ENCODE data around the gene CAMSAP3. TPM values are rescaled to one million over a fixed set of nuclear protein-coding genes. Genes with fewer than 3 reads are reported as not detected.

Gene CAMSAP3
- total and polyA plus RNA-seq, 7 donors: 0.03 to 0.15 (median 0.09) TPM; not detected in 3

GRCh38 chr19:7578127-7578526, 17.5 kb upstream of the CAMSAP3 start:
- Histone ChIP-seq H3K4me3 (no peak overlapping the region), H3K4me1 (no peaks in the 10 kb centered on the region), H3K27ac (no peak overlapping the region), H3K36me3 (ENCODE audit: insufficient read depth in 1 of 2, low read depth in 1 of 2) (no peaks in the 10 kb centered on the region), H3K27me3 (ENCODE audit: insufficient read depth in 3 of 3, low read length in 2 of 3) (peaks cover 0 to 4% (median 3%) of the 10 kb centered on the region in 3 donors), H3K9me3 (no peaks in the 10 kb centered on the region)
- DNase-seq: no peak
- intact Hi-C loops (cut with DNase I): no loop called here
- no peak for TF ChIP-seq CTCF (IDR thresholded peaks at IDR 0.05)
- 53 to 57% (median 57%) methylated on average over 6 of the region's 6 CpGs for WGBS, 3 donors
- ATAC-seq: no peak

- Histone ChIP-seq H3K4me3 (no peak overlapping the region), H3K36me3 (ENCODE audit: insufficient read depth in 1 of 2, low read depth in 1 of 2) (no peaks in the 10 kb centered on the region), H3K27ac (no peak overlapping the region), H3K4me1 (no peaks in the 10 kb centered on the region), H3K9me3 (no peaks in the 10 kb centered on the region), H3K27me3 (ENCODE audit: insufficient read depth in 3 of 3, low read length in 2 of 3) (peaks cover 0 to 4% (median 3%) of the 10 kb centered on the region in 3 donors)
- WGBS, 3 donors: 58 to 74% (median 72%) methylated on average over 6 of the region's 6 CpGs
- DNase-seq (no peak), ATAC-seq (no peak)
- TF ChIP-seq CTCF (IDR thresholded peaks at IDR 0.05): no peak
- intact Hi-C loops (cut with DNase I): no loop called here
Observed at GRCh38 chr19:7579182-7579581, 16.5 kb upstream of the CAMSAP3 start.

- 48 to 57% (median 56%) methylated on average over 11 of the region's 11 CpGs for WGBS, 3 donors
- Histone ChIP-seq H3K27ac (no peak overlapping the region), H3K36me3 (ENCODE audit: insufficient read depth in 1 of 2, low read depth in 1 of 2) (no peaks in the 10 kb centered on the region), H3K4me3 (no peak overlapping the region), H3K27me3 (ENCODE audit: insufficient read depth in 3 of 3, low read length in 2 of 3) (peaks cover 0 to 4% (median 0%) of the 10 kb centered on the region in 3 donors), H3K9me3 (no peaks in the 10 kb centered on the region), H3K4me1 (no peaks in the 10 kb centered on the region)
- ATAC-seq: no peak
- intact Hi-C loops (cut with DNase I): no loop called here
- TF ChIP-seq CTCF (IDR thresholded peaks at IDR 0.05): no peak
- DNase-seq: no peak
Observed at GRCh38 chr19:7582446-7582845, 13.2 kb upstream of the CAMSAP3 start.

- no peak overlapping the region for H3K4me3 ChIP-seq
- no peak for DNase-seq
- ATAC-seq: no peak
- H3K27ac ChIP-seq: no peak overlapping the region
- H3K36me3 ChIP-seq (ENCODE audit: insufficient read depth in 1 of 2, low read depth in 1 of 2): no peaks in the 10 kb centered on the region
- intact Hi-C loops (cut with DNase I): no loop called here
- WGBS, 3 donors: 90% methylated on average over 7 of the region's 7 CpGs
- H3K4me1 ChIP-seq: no peaks in the 10 kb centered on the region
- peaks cover 0 to 41% (median 3%) of the 10 kb centered on the region in 3 donors for H3K27me3 ChIP-seq (ENCODE audit: insufficient read depth in 3 of 3, low read length in 2 of 3)
- H3K9me3 ChIP-seq: no peaks in the 10 kb centered on the region
- TF ChIP-seq CTCF (IDR thresholded peaks at IDR 0.05): no peak
Observed at GRCh38 chr19:7589822-7590221, 5.8 kb upstream of the CAMSAP3 start.

GRCh38 chr19:7590256-7590655, 5.4 kb upstream of the CAMSAP3 start:
- H3K27me3 ChIP-seq (ENCODE audit: insufficient read depth in 3 of 3, low read length in 2 of 3): peaks cover 0 to 45% (median 3%) of the 10 kb centered on the region in 3 donors
- WGBS, 3 donors: 39 to 56% (median 53%) methylated on average over 7 to 8 of the region's 8 CpGs

More at GRCh38 chr19:7590256-7590655, 5.4 kb upstream of the CAMSAP3 start:
- no peak overlapping the region for H3K27ac ChIP-seq
- DNase-seq: no peak
- no peaks in the 10 kb centered on the region for H3K4me1 ChIP-seq
- no peak for TF ChIP-seq CTCF (IDR thresholded peaks at IDR 0.05)
- no peak for ATAC-seq
- no peak overlapping the region for H3K4me3 ChIP-seq
- no peaks in the 10 kb centered on the region for H3K36me3 ChIP-seq (ENCODE audit: insufficient read depth in 1 of 2, low read depth in 1 of 2)
- intact Hi-C loops (cut with DNase I): no loop called here
- no peaks in the 10 kb centered on the region for H3K9me3 ChIP-seq

Measured in psoas muscle (tissue), 8 donors.